Endothelial cell of umbilical vein (primary cell): ENCODE data around the gene GUCA2A. TPM values are rescaled to one million over a fixed set of nuclear protein-coding genes. Genes with fewer than 3 reads are reported as not detected.

Experiments
- BruUV-seq: library from RNA; stranded (reverse); fragments of 400-500 nt; replicated peaks from 2 replicates; lab custom pipeline; 2021; lab: Mats Ljungman, UMichigan
- CTCF ChIA-PET: fragments of 300-600, 350-600 bp; sonication (Branson Sonifier 250); formaldehyde crosslinking; loops from one replicate; lab custom pipeline; 2021; ENCODE audit warnings: antibody characterized with exemption, inconsistent platforms; lab: Charles Lee
- POLR2A ChIA-PET: fragments of 300-600, 350-600 bp; sonication (Branson Sonifier 250); formaldehyde crosslinking; loops from one replicate; lab custom pipeline; 2021; ENCODE audit warnings: antibody characterized with exemption, inconsistent platforms; lab: Charles Lee
- DNase-seq: peaks from one replicate; pipeline ENCODE4 v3.0.0-alpha.2; 2011; ENCODE audit warnings: low read depth, low spot score
- FAIRE-seq: peaks from 2 replicates; lab custom pipeline; 2011; peaks lifted over from hg19 to GRCh38; lab: Jason Lieb, UNC
- H2AFZ ChIP-seq: 2 replicates; pipeline ENCODE4 v1.6.0; 2012; ENCODE audit warnings: low read depth, low read length, control low read depth, inconsistent platforms
- H3K27ac ChIP-seq: 2 replicates; pipeline ENCODE4 v1.5.1; 2011; ENCODE audit warnings: low read depth, mild to moderate bottlenecking, control low read depth, low read length, moderate library complexity; ENCODE audit not compliant: insufficient read depth
- H3K27me3 ChIP-seq, 2 experiments: 2 replicates each; pipeline versions ENCODE4 v1.6.0 to v1.6.1; 2011; ENCODE audit warnings: low read length in 2 of 2, mixed read lengths in 1 of 2; ENCODE audit not compliant: control insufficient read depth in 2 of 2, insufficient read depth in 2 of 2
- H3K36me3 ChIP-seq, 2 experiments: 2 replicates in 1 of 2; 3 replicates in 1 of 2; pipeline ENCODE4 v1.5.1; 2011; ENCODE audit warnings: low read length in 2 of 2, mild to moderate bottlenecking in 1 of 2, moderate library complexity in 1 of 2; ENCODE audit not compliant: control insufficient read depth in 2 of 2, insufficient read depth in 2 of 2; ENCODE audit errors: extremely low read depth in 1 of 2
- H3K4me1 ChIP-seq: 3 replicates; pipeline ENCODE4 v1.5.1; 2011; ENCODE audit warnings: mild to moderate bottlenecking, low read length; ENCODE audit not compliant: control insufficient read depth, insufficient read depth; ENCODE audit errors: extremely low read depth
- H3K4me2 ChIP-seq: 2 replicates; pipeline ENCODE4 v1.6.1; 2011; ENCODE audit warnings: low read length, control low read depth, mixed read lengths; ENCODE audit not compliant: insufficient read depth
- H3K4me3 ChIP-seq, 3 experiments: fragments of 200-600 bp in 1 of 3; sonication (generic), shearing (Covaris generic) in 1 of 3; replicated peaks in 1 of 3; 2 replicates each; pipeline ENCODE4 v1.5.1; 2011 to 2016; ENCODE audit warnings: control low read depth in 3 of 3, low read length in 3 of 3, mild to moderate bottlenecking in 2 of 3, inconsistent platforms in 1 of 3, low read depth in 1 of 3, moderate library complexity in 1 of 3; ENCODE audit not compliant: insufficient read depth in 1 of 3
- H3K79me2 ChIP-seq: 2 replicates; pipeline ENCODE4 v1.6.0; 2012; ENCODE audit warnings: low read length, inconsistent platforms; ENCODE audit not compliant: control insufficient read depth, insufficient read depth
- H3K9ac ChIP-seq: replicated peaks from 2 replicates; pipeline ENCODE3; 2011; ENCODE audit warnings: low read length, control low read depth; ENCODE audit not compliant: insufficient read depth; ENCODE audit errors: extremely low read depth
- H3K9me1 ChIP-seq: replicated peaks from 3 replicates; pipeline ENCODE4 v1.6.0; 2011; ENCODE audit warnings: mild to moderate bottlenecking, low read length; ENCODE audit not compliant: control insufficient read depth, insufficient read depth; ENCODE audit errors: extremely low read depth
- H3K9me3 ChIP-seq: replicated peaks from 2 replicates; pipeline ENCODE4 v1.5.1; 2012; ENCODE audit warnings: low read length, inconsistent platforms; ENCODE audit not compliant: control insufficient read depth, insufficient read depth
- H4K20me1 ChIP-seq: replicated peaks from 2 replicates; pipeline ENCODE3; 2011; ENCODE audit warnings: mild to moderate bottlenecking, low read length; ENCODE audit not compliant: control insufficient read depth, insufficient read depth; ENCODE audit errors: extremely low read depth
- CTCF ChIP-seq, 2 donors: IDR thresholded peaks; 1 replicate in 1 of 2; 2 replicates in 1 of 2; pipeline ENCODE4 v1.5.1; 2011; ENCODE audit warnings: low read length in 2 of 2, mild to moderate bottlenecking in 2 of 2, moderate library complexity in 2 of 2, control low read depth in 1 of 2, inconsistent platforms in 1 of 2, low read depth in 1 of 2; ENCODE audit not compliant: insufficient read depth in 1 of 2; ENCODE audit errors: extremely low read depth in 1 of 2
- EZH2 ChIP-seq: IDR thresholded peaks from 2 replicates; pipeline ENCODE4 v1.6.1; 2012; ENCODE audit warnings: borderline replicate concordance, low read depth, mild to moderate bottlenecking, moderate library complexity, low read length, inconsistent platforms; ENCODE audit not compliant: severe bottlenecking
- FOS ChIP-seq: IDR thresholded peaks from 2 replicates; pipeline ENCODE4 v1.6.1; 2011; ENCODE audit warnings: mild to moderate bottlenecking, low read length, moderate library complexity, borderline replicate concordance; ENCODE audit not compliant: insufficient read depth
- GATA2 ChIP-seq: IDR thresholded peaks from 2 replicates; pipeline ENCODE4 v1.7.0; 2011; ENCODE audit warnings: low read depth, mild to moderate bottlenecking, moderate library complexity, mixed read lengths, low read length; ENCODE audit not compliant: insufficient read length, insufficient read depth
- JUN ChIP-seq: IDR thresholded peaks from 2 replicates; pipeline ENCODE4 v1.6.1; 2011; ENCODE audit warnings: borderline replicate concordance, low read depth; ENCODE audit not compliant: insufficient read length, insufficient read depth
- MAX ChIP-seq: IDR thresholded peaks from 2 replicates; pipeline ENCODE4 v1.6.1; 2011; ENCODE audit not compliant: insufficient read depth, insufficient read length
- MYC ChIP-seq: IDR thresholded peaks from one replicate; pipeline ENCODE4 v1.6.1; 2011; ENCODE audit warnings: mild to moderate bottlenecking, low read depth, low read length
- POLR2A ChIP-seq: IDR thresholded peaks from 2 replicates; pipeline ENCODE4 v1.6.1; 2012; ENCODE audit warnings: low read depth, mild to moderate bottlenecking, control low read depth, low read length
- POLR2AphosphoS5 ChIP-seq: IDR thresholded peaks from 2 replicates; pipeline ENCODE4 v1.6.1; 2012; ENCODE audit warnings: low read depth, mild to moderate bottlenecking, control low read depth, low read length, moderate library complexity; ENCODE audit not compliant: insufficient read depth
- dilution Hi-C: fragments of 300-500 bp; cut with MboI; formaldehyde crosslinking; loops from one replicate; pipeline ENCODE4 v1.15.0; 2019; ENCODE audit warnings: low sequenced_read_pairs; ENCODE audit not compliant: extremely low pct_ligation_motif_present
- intact Hi-C: fragments of 100-400 bp; cut with micrococcal nuclease; formaldehyde crosslinking; loops from one replicate; pipeline ENCODE4 v1.10.0; 2022
- polyA plus RNA-seq, 4 experiments: library from polyadenylated mRNA; depleted of rRNA in 3 of 4; stranded (reverse) in 3 of 4; unstranded in 1 of 4; fragments of >200 nt; gene quantifications; 2 replicates each; pipeline versions ENCODE4 v1.2.1 to v1.2.3, GENCODE V29; 2011 to 2012; ENCODE audit warnings: missing spikeins in 1 of 4
- total RNA-seq: library from RNA; stranded (reverse); gene quantifications from 2 replicates; pipeline ENCODE4 v1.2.3, GENCODE V29; 2021

GUCA2A gene
- total and polyA plus RNA-seq, 2 donors (not counting 3 experiments of a cell fraction or from before 2014, with no cell fraction given): not detected

GRCh38 chr1:42141978-42142377 is 22.6 kb downstream of the GUCA2A start:
- Histone ChIP-seq H3K27ac (no peak overlapping the region), H3K27me3 (peaks cover 12 to 17% of the 10 kb centered on the region in 2 experiments), H3K4me2 (no peak overlapping the region), H3K9me3 (no peaks in the 10 kb centered on the region), H4K20me1 (no peaks in the 10 kb centered on the region), H3K9me1 (no peaks in the 10 kb centered on the region), H3K36me3 (no peaks in the 10 kb centered on the region), H3K79me2 (no peaks in the 10 kb centered on the region), H3K4me3 (no peak overlapping the region), H2AFZ (no peak overlapping the region), H3K9ac (no peak overlapping the region), H3K4me1 (no peaks in the 10 kb centered on the region)
- FAIRE-seq (no peak), DNase-seq (no peak)
- dilution Hi-C loops: no loop called here
- POLR2A ChIA-PET: no interaction called here
- CTCF ChIA-PET: interaction anchor here (0.9 kb wide), 2 partner anchors 9 to 32 kb away, joined by 3 read pairs; no protein-coding TSS in a partner anchor
- BruUV-seq: no TSS peak
- intact Hi-C loops: loop anchor here (10.0 kb wide), 1 partner anchor 327 kb away; no protein-coding TSS in a partner anchor
- TF ChIP-seq EZH2 (no peak), JUN (no peak), POLR2A (no peak), GATA2 (no peak), FOS (no peak), MAX (no peak), POLR2AphosphoS5 (no peak), CTCF (IDR thresholded peaks at IDR 0.05; ENCODE audit: extremely low read depth in 1 of 2, insufficient read depth in 1 of 2, low read depth in 1 of 2, low read length in 2 of 2) (no peak), MYC (no peak)
